HepG2 (cell line): ENCODE measurements around the gene SOBP. TPM values are rescaled to one million over a fixed set of nuclear protein-coding genes. Genes with fewer than 3 reads are reported as not detected.

ENCODE experiments used
- ATAC-seq: fragments of 200-7000 bp; cut with Tn5 transposase; 3 replicates; pipeline ENCODE4 v1.9.1; 2020; ENCODE audit warnings: mild to moderate bottlenecking, moderate library complexity
- BruUV-seq: library from RNA; stranded (reverse); fragments of 400-500 nt; replicated peaks from 2 replicates; lab custom pipeline; 2021; lab: Mats Ljungman, UMichigan
- CTCF ChIA-PET: fragments of 300-600 bp; formaldehyde crosslinking; extraction: SDS; loops from one replicate; lab custom pipeline; 2021; ENCODE audit warnings: low total read pairs, inconsistent platforms, low intra/inter-chr PET ratio; lab: Yijun Ruan, JAX
- POLR2A ChIA-PET: fragments of 350-600 bp; sonication (Branson Sonifier 250); formaldehyde crosslinking; loops from one replicate; lab custom pipeline; 2020; ENCODE audit warnings: antibody characterized with exemption, inconsistent platforms; lab: Yijun Ruan, JAX
- DNase-seq: peaks from one replicate; pipeline ENCODE4 v3.0.0-alpha.2; 2015; ENCODE audit warnings: low spot score
- FAIRE-seq: peaks from 3 replicates; lab custom pipeline; 2011; peaks lifted over from hg19 to GRCh38; lab: Jason Lieb, UNC
- H2AFZ ChIP-seq: one replicate; pipeline ENCODE4 v1.6.1; 2011; ENCODE audit warnings: low read length, inconsistent platforms
- H3K27ac ChIP-seq: fragments of 300-600 bp; 3 replicates; pipeline ENCODE4 v1.8.0; 2011; ENCODE audit warnings: mixed run types, mild to moderate bottlenecking, mixed read lengths, low read length, inconsistent platforms; ENCODE audit not compliant: insufficient read depth; ENCODE audit errors: extremely low read length
- H3K27me3 ChIP-seq, 2 experiments: fragments of 200-600 bp in 1 of 2; 2 replicates in 1 of 2; 3 replicates in 1 of 2; pipeline versions ENCODE4 v1.6.0 to v1.8.0; 2011; ENCODE audit warnings: low read length in 2 of 2, mild to moderate bottlenecking in 2 of 2, moderate library complexity in 2 of 2, inconsistent platforms in 1 of 2; ENCODE audit not compliant: insufficient read depth in 2 of 2, control insufficient read depth in 1 of 2
- H3K36me3 ChIP-seq, 2 experiments: fragments of 200-600 bp in 1 of 2; replicated peaks in 1 of 2; 2 replicates in 1 of 2; 3 replicates in 1 of 2; pipeline versions ENCODE4 v1.5.1 to v1.8.0; 2011; ENCODE audit warnings: low read length in 2 of 2, inconsistent platforms in 1 of 2; ENCODE audit not compliant: insufficient read depth in 2 of 2, control insufficient read depth in 1 of 2
- H3K4me1 ChIP-seq: 2 replicates; pipeline ENCODE4 v1.5.1; 2012; ENCODE audit warnings: low read length, inconsistent platforms; ENCODE audit not compliant: insufficient read depth
- H3K4me2 ChIP-seq: 2 replicates; pipeline ENCODE4 v1.6.0; 2011; ENCODE audit warnings: low read depth, low read length, inconsistent platforms
- H3K4me3 ChIP-seq, 3 experiments: fragments of 200-600 bp in 1 of 3; sonication (generic), shearing (Covaris generic) in 1 of 3; replicated peaks in 1 of 3; 2 replicates each; pipeline ENCODE4 v1.5.1; 2011 to 2016; ENCODE audit warnings: low read length in 3 of 3, inconsistent platforms in 2 of 3, low read depth in 2 of 3, mild to moderate bottlenecking in 2 of 3, control low read depth in 1 of 3, mixed read lengths in 1 of 3; ENCODE audit not compliant: insufficient read depth in 1 of 3
- H3K79me2 ChIP-seq: one replicate; pipeline ENCODE4 v1.6.1; 2011; ENCODE audit warnings: low read length, inconsistent platforms; ENCODE audit not compliant: insufficient read depth
- H3K9ac ChIP-seq: 2 replicates; pipeline ENCODE4 v1.6.0; 2011; ENCODE audit warnings: mild to moderate bottlenecking, low read depth, low read length, inconsistent platforms; ENCODE audit not compliant: insufficient read depth
- H3K9me3 ChIP-seq: 2 replicates; pipeline ENCODE4 v1.5.1; 2012; ENCODE audit warnings: mild to moderate bottlenecking, low read length
- H4K20me1 ChIP-seq: 2 replicates; pipeline ENCODE4 v1.6.0; 2011; ENCODE audit warnings: inconsistent platforms, mild to moderate bottlenecking, low read length, moderate library complexity; ENCODE audit not compliant: insufficient read depth
- WGBS: methylation state at CpG from one replicate; pipeline ENCODE4 v1.1.6; 2017; ENCODE audit warnings: low lambda C conversion rate; 5-methylcytosine and 5-hydroxymethylcytosine counted together
- in situ Hi-C: cut with HindIII; loops from 2 replicates; pipeline ENCODE4 v1.10.0; 2017; ENCODE audit warnings: low pct_unique_long_range_greater_than_20kb; ENCODE audit not compliant: extremely low pct_ligation_motif_present
- intact Hi-C: fragments of 100-400 bp; cut with micrococcal nuclease; formaldehyde crosslinking; loops from one replicate; pipeline ENCODE4 v1.10.0; 2022; ENCODE audit not compliant: unreplicated experiment
- polyA plus RNA-seq, 8 experiments: library from polyadenylated mRNA; depleted of rRNA in 3 of 8; stranded (reverse) in 7 of 8; unstranded in 1 of 8; fragments of >200 nt; fragmentation: Illumina TruSeq in 4 of 8; extraction: Trizol in 4 of 8; gene quantifications; 2 replicates each; pipeline versions ENCODE4 v1.2.1 to v1.2.3, GENCODE V29; 2011 to 2016; ENCODE audit warnings: low read depth in 4 of 8, missing spikeins in 1 of 8, mixed read lengths in 1 of 8; ENCODE audit not compliant: insufficient read depth in 1 of 8
- total RNA-seq, 5 experiments: library from RNA; depleted of rRNA; stranded (reverse); fragments of >200 nt; fragmentation: Illumina TruSeq; extraction: Trizol; gene quantifications; 2 replicates each; pipeline ENCODE4 v1.2.3, GENCODE V29; 2016; ENCODE audit warnings: low read depth in 1 of 5
- TF ChIP-seq, protein P1 (sequence below): sonication (generic); formaldehyde crosslinking; IDR thresholded peaks from 2 replicates; pipeline ENCODE4 v1.4.0; 2020; ENCODE audit warnings: mild to moderate bottlenecking, missing genetic modification reagents
- TF ChIP-seq, protein P2 (sequence below), 2 experiments: fragments of 450-650 bp in 1 of 2; sonication (generic) in 1 of 2; formaldehyde crosslinking in 1 of 2; IDR thresholded peaks; 2 replicates each; pipeline versions ENCODE4 v1.6.1 to v1.8.0; 2016 to 2022; ENCODE audit warnings: antibody characterized with exemption in 1 of 2, mild to moderate bottlenecking in 1 of 2, missing genetic modification reagents in 1 of 2

The SOBP gene
- total and polyA plus RNA-seq, 2 of the 13 experiments (the other 11 are each of a cell fraction or from before 2014, with no cell fraction given): 1.5 to 6.9 TPM

DNA sequence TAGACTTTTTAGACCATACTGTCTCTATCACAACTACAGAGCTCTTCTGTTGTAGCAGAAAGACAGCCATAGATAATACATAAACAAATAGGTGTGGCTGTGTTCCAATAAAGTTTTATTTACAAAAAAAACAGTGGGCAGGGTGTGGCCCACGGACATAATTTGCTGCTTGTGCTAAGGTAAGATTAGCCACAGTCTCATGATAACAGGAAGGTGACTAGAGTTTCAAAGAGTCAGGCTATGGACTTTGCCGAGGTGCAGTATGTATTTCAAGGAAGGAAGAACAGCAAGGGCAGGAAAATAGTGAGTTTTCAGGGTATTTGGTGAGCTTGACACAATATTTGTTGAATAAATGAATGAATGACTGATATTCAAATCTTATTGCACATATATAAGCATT lies 20.2 kb downstream of the SOBP start:
- TF ChIP-seq, protein P1, sequence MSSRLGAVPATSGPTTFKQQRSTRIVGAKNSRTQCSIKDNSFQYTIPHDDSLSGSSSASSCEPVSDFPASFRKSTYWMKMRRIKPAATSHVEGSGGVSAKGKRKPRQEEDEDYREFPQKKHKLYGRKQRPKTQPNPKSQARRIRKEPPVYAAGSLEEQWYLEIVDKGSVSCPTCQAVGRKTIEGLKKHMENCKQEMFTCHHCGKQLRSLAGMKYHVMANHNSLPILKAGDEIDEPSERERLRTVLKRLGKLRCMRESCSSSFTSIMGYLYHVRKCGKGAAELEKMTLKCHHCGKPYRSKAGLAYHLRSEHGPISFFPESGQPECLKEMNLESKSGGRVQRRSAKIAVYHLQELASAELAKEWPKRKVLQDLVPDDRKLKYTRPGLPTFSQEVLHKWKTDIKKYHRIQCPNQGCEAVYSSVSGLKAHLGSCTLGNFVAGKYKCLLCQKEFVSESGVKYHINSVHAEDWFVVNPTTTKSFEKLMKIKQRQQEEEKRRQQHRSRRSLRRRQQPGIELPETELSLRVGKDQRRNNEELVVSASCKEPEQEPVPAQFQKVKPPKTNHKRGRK (CRISPR knock-in tag): no peak
- TF ChIP-seq, protein P2, sequence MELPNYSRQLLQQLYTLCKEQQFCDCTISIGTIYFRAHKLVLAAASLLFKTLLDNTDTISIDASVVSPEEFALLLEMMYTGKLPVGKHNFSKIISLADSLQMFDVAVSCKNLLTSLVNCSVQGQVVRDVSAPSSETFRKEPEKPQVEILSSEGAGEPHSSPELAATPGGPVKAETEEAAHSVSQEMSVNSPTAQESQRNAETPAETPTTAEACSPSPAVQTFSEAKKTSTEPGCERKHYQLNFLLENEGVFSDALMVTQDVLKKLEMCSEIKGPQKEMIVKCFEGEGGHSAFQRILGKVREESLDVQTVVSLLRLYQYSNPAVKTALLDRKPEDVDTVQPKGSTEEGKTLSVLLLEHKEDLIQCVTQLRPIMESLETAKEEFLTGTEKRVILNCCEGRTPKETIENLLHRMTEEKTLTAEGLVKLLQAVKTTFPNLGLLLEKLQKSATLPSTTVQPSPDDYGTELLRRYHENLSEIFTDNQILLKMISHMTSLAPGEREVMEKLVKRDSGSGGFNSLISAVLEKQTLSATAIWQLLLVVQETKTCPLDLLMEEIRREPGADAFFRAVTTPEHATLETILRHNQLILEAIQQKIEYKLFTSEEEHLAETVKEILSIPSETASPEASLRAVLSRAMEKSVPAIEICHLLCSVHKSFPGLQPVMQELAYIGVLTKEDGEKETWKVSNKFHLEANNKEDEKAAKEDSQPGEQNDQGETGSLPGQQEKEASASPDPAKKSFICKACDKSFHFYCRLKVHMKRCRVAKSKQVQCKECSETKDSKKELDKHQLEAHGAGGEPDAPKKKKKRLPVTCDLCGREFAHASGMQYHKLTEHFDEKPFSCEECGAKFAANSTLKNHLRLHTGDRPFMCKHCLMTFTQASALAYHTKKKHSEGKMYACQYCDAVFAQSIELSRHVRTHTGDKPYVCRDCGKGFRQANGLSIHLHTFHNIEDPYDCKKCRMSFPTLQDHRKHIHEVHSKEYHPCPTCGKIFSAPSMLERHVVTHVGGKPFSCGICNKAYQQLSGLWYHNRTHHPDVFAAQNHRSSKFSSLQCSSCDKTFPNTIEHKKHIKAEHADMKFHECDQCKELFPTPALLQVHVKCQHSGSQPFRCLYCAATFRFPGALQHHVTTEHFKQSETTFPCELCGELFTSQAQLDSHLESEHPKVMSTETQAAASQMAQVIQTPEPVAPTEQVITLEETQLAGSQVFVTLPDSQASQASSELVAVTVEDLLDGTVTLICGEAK (IDR thresholded peaks at IDR 0.05): peak; percentile 47
- TF ChIP-seq, protein P2 (CRISPR knock-in tag; IDR thresholded peaks at IDR 0.05): peak; percentile 83
- H3K4me2 ChIP-seq: no peak overlapping the region
- in situ Hi-C loops (no loop called here), intact Hi-C loops (no loop called here)
- WGBS: 96% methylated on average over 2 of the region's 2 CpGs
- no peak for FAIRE-seq
- no peaks in the 10 kb centered on the region for H4K20me1 ChIP-seq
- H3K4me3 ChIP-seq: no peak overlapping the region
- CTCF ChIA-PET: no interaction called here
- ATAC-seq: no peak
- H3K4me1 ChIP-seq: no peaks in the 10 kb centered on the region
- no peaks in the 10 kb centered on the region for H3K79me2 ChIP-seq
- H3K9ac ChIP-seq: no peak overlapping the region
- no peaks in the 10 kb centered on the region for H3K9me3 ChIP-seq
- no peak overlapping the region for H2AFZ ChIP-seq
- H3K27me3 ChIP-seq: no peaks in the 10 kb centered on the region
- no TSS peak for BruUV-seq
- no peak overlapping the region for H3K27ac ChIP-seq
- peaks cover 9 to 42% of the 10 kb centered on the region in 2 experiments; a peak in 4 of 5 replicates for H3K36me3 ChIP-seq
- POLR2A ChIA-PET: no interaction called here
- DNase-seq: no peak
